HepG2 (cell line): ENCODE measurements around the gene LEMD2. TPM values are rescaled to one million over a fixed set of nuclear protein-coding genes. Genes with fewer than 3 reads are reported as not detected.

ENCODE experiments used
- AHR ChIP-seq: IDR thresholded peaks from 2 replicates; pipeline ENCODE4 v1.6.1; 2018; ENCODE audit warnings: missing genetic modification reagents, missing compliant biosample characterization
- CEBPB ChIP-seq: IDR thresholded peaks from 2 replicates; pipeline ENCODE4 v1.6.1; 2011; ENCODE audit warnings: low read depth, low read length, improper control_type of control experiment, borderline replicate concordance
- NCOR1 ChIP-seq: fragments of 200-600 bp; sonication (generic); IDR thresholded peaks from 2 replicates; pipeline ENCODE4 v1.7.0; 2017; ENCODE audit warnings: antibody characterized with exemption, low read length, borderline replicate concordance
- NR2F1 ChIP-seq, 2 experiments: fragments of 450-650 bp in 1 of 2; formaldehyde crosslinking in 1 of 2; IDR thresholded peaks; 2 replicates each; pipeline versions ENCODE4 v1.5.0 to v1.6.1; 2016 to 2020; ENCODE audit warnings: mild to moderate bottlenecking in 1 of 2, missing compliant biosample characterization in 1 of 2, missing genetic modification reagents in 1 of 2, moderate library complexity in 1 of 2
- SATB2 ChIP-seq: sonication (generic); formaldehyde crosslinking; IDR thresholded peaks from 2 replicates; pipeline ENCODE4 v1.5.0; 2020; ENCODE audit warnings: missing genetic modification reagents
- SP5 ChIP-seq: IDR thresholded peaks from 2 replicates; pipeline ENCODE4 v1.6.1; 2016; ENCODE audit warnings: low read depth, borderline replicate concordance
- ZBTB8A ChIP-seq: sonication (generic); formaldehyde crosslinking; IDR thresholded peaks from 2 replicates; pipeline ENCODE4 v1.4.0; 2020; ENCODE audit warnings: mild to moderate bottlenecking, low read depth, missing genetic modification reagents, borderline replicate concordance
- ZNF12 ChIP-seq: sonication (generic); formaldehyde crosslinking; IDR thresholded peaks from 2 replicates; pipeline ENCODE4 v1.5.0; 2020; ENCODE audit warnings: missing genetic modification reagents
- ZNF549 ChIP-seq: sonication (generic); formaldehyde crosslinking; IDR thresholded peaks from 2 replicates; pipeline ENCODE4 v1.5.0; 2020; ENCODE audit warnings: missing genetic modification reagents
- ZNF749 ChIP-seq: sonication (generic); formaldehyde crosslinking; IDR thresholded peaks from 2 replicates; pipeline ENCODE4 v1.8.0; 2022; ENCODE audit warnings: mild to moderate bottlenecking, missing genetic modification reagents, moderate library complexity, borderline replicate concordance
- ZNF75D ChIP-seq: sonication (generic); formaldehyde crosslinking; IDR thresholded peaks from 2 replicates; pipeline ENCODE4 v1.8.1; 2023; ENCODE audit warnings: missing genetic modification reagents, mild to moderate bottlenecking, borderline replicate concordance
- ZNF788 ChIP-seq: sonication (generic); formaldehyde crosslinking; IDR thresholded peaks from 2 replicates; pipeline ENCODE4 v1.5.0; 2020; ENCODE audit warnings: mild to moderate bottlenecking, missing genetic modification reagents, borderline replicate concordance
- ZNF839 ChIP-seq: sonication (generic); formaldehyde crosslinking; IDR thresholded peaks from 2 replicates; pipeline ENCODE4 v1.4.0; 2020; ENCODE audit warnings: missing genetic modification reagents, mild to moderate bottlenecking, borderline replicate concordance
- polyA plus RNA-seq, 8 experiments: library from polyadenylated mRNA; depleted of rRNA in 3 of 8; stranded (reverse) in 7 of 8; unstranded in 1 of 8; fragments of >200 nt; fragmentation: Illumina TruSeq in 4 of 8; extraction: Trizol in 4 of 8; gene quantifications; 2 replicates each; pipeline versions ENCODE4 v1.2.1 to v1.2.3, GENCODE V29; 2011 to 2016; ENCODE audit warnings: low read depth in 4 of 8, missing spikeins in 1 of 8, mixed read lengths in 1 of 8; ENCODE audit not compliant: insufficient read depth in 1 of 8
- total RNA-seq, 5 experiments: library from RNA; depleted of rRNA; stranded (reverse); fragments of >200 nt; fragmentation: Illumina TruSeq; extraction: Trizol; gene quantifications; 2 replicates each; pipeline ENCODE4 v1.2.3, GENCODE V29; 2016; ENCODE audit warnings: low read depth in 1 of 5
- TF ChIP-seq, protein P1 (sequence below), 2 experiments: sonication (generic) in 1 of 2; formaldehyde crosslinking in 1 of 2; IDR thresholded peaks; 2 replicates each; pipeline versions ENCODE4 v1.6.1 to v1.9.0; 2014 to 2022; ENCODE audit warnings: antibody characterized with exemption in 1 of 2, borderline replicate concordance in 1 of 2, inconsistent platforms in 1 of 2, low read depth in 1 of 2, missing genetic modification reagents in 1 of 2
- TF ChIP-seq, protein P2 (sequence below): sonication (generic); formaldehyde crosslinking; IDR thresholded peaks from 2 replicates; pipeline ENCODE4 v1.9.0; 2021; ENCODE audit warnings: missing genetic modification reagents, borderline replicate concordance
- TF ChIP-seq, protein P3 (sequence below): sonication (generic); formaldehyde crosslinking; IDR thresholded peaks from 2 replicates; pipeline ENCODE4 v1.4.0; 2020; ENCODE audit warnings: missing genetic modification reagents

The LEMD2 gene
- total and polyA plus RNA-seq, 2 of the 13 experiments (the other 11 are each of a cell fraction or from before 2014, with no cell fraction given): 45.2 to 62.9 TPM

DNA sequence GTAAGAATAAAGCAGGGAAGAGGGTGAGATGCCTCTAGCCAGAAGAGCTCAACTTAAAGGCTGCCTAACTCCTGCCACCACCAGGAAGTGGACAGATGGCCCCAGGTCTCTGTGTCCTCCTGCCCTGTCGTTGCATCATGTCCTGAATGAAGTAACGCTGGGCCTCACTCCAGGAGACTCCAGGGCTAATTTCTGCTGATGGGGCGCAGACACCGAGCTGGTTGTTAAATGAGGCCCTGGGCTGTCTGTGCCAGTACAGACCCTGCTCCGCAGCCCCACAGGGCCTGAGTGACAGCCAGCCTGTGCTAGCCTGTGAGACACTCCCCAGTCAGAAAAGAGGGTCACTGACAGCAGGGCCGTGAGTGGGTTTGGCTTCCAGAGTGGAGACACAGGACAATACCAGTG, 48.7 kb downstream of the LEMD2 start (continued):
- TF ChIP-seq, protein P1, sequence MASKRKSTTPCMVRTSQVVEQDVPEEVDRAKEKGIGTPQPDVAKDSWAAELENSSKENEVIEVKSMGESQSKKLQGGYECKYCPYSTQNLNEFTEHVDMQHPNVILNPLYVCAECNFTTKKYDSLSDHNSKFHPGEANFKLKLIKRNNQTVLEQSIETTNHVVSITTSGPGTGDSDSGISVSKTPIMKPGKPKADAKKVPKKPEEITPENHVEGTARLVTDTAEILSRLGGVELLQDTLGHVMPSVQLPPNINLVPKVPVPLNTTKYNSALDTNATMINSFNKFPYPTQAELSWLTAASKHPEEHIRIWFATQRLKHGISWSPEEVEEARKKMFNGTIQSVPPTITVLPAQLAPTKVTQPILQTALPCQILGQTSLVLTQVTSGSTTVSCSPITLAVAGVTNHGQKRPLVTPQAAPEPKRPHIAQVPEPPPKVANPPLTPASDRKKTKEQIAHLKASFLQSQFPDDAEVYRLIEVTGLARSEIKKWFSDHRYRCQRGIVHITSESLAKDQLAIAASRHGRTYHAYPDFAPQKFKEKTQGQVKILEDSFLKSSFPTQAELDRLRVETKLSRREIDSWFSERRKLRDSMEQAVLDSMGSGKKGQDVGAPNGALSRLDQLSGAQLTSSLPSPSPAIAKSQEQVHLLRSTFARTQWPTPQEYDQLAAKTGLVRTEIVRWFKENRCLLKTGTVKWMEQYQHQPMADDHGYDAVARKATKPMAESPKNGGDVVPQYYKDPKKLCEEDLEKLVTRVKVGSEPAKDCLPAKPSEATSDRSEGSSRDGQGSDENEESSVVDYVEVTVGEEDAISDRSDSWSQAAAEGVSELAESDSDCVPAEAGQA (IDR thresholded peaks at IDR 0.05; ENCODE audit: low read depth): no peak
- TF ChIP-seq, protein P1 (CRISPR knock-in tag; IDR thresholded peaks at IDR 0.05; ENCODE audit: borderline replicate concordance): no peak
- TF ChIP-seq NR2F1 (CRISPR knock-in tag; IDR thresholded peaks at IDR 0.05): peak in 1 of 2 experiments; percentile 44; a peak in 1 of 4 replicates
- TF ChIP-seq ZNF839 (CRISPR knock-in tag): no peak
- TF ChIP-seq ZNF749 (CRISPR knock-in tag): no peak
- TF ChIP-seq CEBPB: peak; percentile 98
- peak; percentile 49; the same call in 1 of the 2 replicates for TF ChIP-seq ZNF788 (CRISPR knock-in tag)
- TF ChIP-seq, protein P2, sequence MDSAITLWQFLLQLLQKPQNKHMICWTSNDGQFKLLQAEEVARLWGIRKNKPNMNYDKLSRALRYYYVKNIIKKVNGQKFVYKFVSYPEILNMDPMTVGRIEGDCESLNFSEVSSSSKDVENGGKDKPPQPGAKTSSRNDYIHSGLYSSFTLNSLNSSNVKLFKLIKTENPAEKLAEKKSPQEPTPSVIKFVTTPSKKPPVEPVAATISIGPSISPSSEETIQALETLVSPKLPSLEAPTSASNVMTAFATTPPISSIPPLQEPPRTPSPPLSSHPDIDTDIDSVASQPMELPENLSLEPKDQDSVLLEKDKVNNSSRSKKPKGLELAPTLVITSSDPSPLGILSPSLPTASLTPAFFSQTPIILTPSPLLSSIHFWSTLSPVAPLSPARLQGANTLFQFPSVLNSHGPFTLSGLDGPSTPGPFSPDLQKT (CRISPR knock-in tag): no peak
- TF ChIP-seq ZNF75D (CRISPR knock-in tag): no peak
- TF ChIP-seq ZBTB8A: no peak
- no peak for TF ChIP-seq SATB2 (CRISPR knock-in tag)
- no peak for TF ChIP-seq NCOR1
- TF ChIP-seq, protein P3, sequence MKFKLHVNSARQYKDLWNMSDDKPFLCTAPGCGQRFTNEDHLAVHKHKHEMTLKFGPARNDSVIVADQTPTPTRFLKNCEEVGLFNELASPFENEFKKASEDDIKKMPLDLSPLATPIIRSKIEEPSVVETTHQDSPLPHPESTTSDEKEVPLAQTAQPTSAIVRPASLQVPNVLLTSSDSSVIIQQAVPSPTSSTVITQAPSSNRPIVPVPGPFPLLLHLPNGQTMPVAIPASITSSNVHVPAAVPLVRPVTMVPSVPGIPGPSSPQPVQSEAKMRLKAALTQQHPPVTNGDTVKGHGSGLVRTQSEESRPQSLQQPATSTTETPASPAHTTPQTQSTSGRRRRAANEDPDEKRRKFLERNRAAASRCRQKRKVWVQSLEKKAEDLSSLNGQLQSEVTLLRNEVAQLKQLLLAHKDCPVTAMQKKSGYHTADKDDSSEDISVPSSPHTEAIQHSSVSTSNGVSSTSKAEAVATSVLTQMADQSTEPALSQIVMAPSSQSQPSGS (CRISPR knock-in tag): peak; percentile 65; the same call in 1 of the 2 replicates
- TF ChIP-seq SP5: no peak
- TF ChIP-seq ZNF549 (CRISPR knock-in tag): no peak
- 0 out of 2 replicates have a peak, but pooled peaks have one; percentile 11 for TF ChIP-seq AHR (CRISPR knock-in tag)
- TF ChIP-seq ZNF12 (CRISPR knock-in tag): no peak
